OCI-LY3 (cell line): ENCODE data around the gene HIPK1.

Experiments
- CTCF ChIP-seq: fragments of 200-600, 300-600 bp; sonication (generic); IDR thresholded peaks from 2 replicates; pipeline ENCODE4 v1.5.1; 2014; ENCODE audit warnings: antibody characterized with exemption, low read length, low read depth
- EZH2phosphoT487 ChIP-seq: fragments of 200-600 bp; shearing (Covaris generic); IDR thresholded peaks from 2 replicates; pipeline ENCODE4 v1.6.1; 2018; ENCODE audit warnings: antibody characterized with exemption, mixed run types, low read depth

- TF ChIP-seq CTCF (no peak), EZH2phosphoT487 (no peak)
Observed at GRCh38 chr1:113937146-113937545, 8.0 kb downstream of the HIPK1 start.
